Brain microvascular endothelial cell (primary cell): Measurements from ENCODE around the gene C5orf58.
A peak's percentile ranks its signal among the peaks of the same experiment; 100 is the strongest.

Source experiments
- DNase-seq: peaks from one replicate; pipeline ENCODE4 v3.0.0-alpha.2; 2020
- H3K27ac ChIP-seq: fragments of 250-450 bp; sonication (Bioruptor Pico); 2 replicates; pipeline ENCODE4 v1.5.1; 2020; ENCODE audit warnings: mild to moderate bottlenecking, moderate library complexity
- H3K27me3 ChIP-seq: fragments of 250-450 bp; sonication (Bioruptor Pico); replicated peaks from 2 replicates; pipeline ENCODE4 v1.5.1; 2020; ENCODE audit warnings: mild to moderate bottlenecking
- H3K36me3 ChIP-seq: fragments of 250-450 bp; sonication (Bioruptor Pico); replicated peaks from 2 replicates; pipeline ENCODE4 v1.5.1; 2020; ENCODE audit warnings: mild to moderate bottlenecking
- H3K4me3 ChIP-seq: 2 replicates; pipeline ENCODE4 v1.5.1; 2011; ENCODE audit warnings: low read depth, mild to moderate bottlenecking, control low read depth, low read length, moderate library complexity
- in situ Hi-C: cut with HindIII; loops from 2 replicates; pipeline ENCODE4 v1.10.0; 2017; ENCODE audit warnings: low sequenced_read_pairs, low pct_ligation_motif_present
- TF ChIP-seq, protein P1 (sequence below): IDR thresholded peaks from 2 replicates; pipeline ENCODE4 v1.5.1; 2011; ENCODE audit warnings: low read depth, mild to moderate bottlenecking, moderate library complexity, low read length, control low read depth, inconsistent platforms; ENCODE audit errors: missing control alignments

Gene C5orf58

DNA sequence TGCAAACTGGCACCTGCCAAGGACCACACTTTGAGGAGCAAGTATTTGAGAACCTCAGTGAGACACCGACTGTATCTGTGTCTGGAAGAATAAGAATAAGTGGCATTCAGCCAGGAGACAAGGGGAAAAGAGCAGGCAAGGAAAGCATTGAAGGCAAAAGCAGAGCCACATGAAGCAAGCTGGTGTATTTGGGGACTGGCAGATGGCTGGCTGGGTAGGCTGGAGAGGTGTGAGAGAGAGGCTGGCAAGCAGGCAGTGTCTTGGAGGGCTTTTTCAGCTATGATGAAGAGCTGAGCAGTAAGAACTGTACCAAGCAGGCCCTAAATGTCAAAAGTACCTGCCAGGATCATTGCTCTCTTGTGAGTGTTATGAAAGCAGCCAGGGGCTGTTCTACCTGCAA, 14.1 kb upstream of the C5orf58 start:
- in situ Hi-C loops: no loop called here
- TF ChIP-seq, protein P1, sequence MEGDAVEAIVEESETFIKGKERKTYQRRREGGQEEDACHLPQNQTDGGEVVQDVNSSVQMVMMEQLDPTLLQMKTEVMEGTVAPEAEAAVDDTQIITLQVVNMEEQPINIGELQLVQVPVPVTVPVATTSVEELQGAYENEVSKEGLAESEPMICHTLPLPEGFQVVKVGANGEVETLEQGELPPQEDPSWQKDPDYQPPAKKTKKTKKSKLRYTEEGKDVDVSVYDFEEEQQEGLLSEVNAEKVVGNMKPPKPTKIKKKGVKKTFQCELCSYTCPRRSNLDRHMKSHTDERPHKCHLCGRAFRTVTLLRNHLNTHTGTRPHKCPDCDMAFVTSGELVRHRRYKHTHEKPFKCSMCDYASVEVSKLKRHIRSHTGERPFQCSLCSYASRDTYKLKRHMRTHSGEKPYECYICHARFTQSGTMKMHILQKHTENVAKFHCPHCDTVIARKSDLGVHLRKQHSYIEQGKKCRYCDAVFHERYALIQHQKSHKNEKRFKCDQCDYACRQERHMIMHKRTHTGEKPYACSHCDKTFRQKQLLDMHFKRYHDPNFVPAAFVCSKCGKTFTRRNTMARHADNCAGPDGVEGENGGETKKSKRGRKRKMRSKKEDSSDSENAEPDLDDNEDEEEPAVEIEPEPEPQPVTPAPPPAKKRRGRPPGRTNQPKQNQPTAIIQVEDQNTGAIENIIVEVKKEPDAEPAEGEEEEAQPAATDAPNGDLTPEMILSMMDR: no peak
- no peak overlapping the region for H3K27ac ChIP-seq
- no peak for DNase-seq
- no peak overlapping the region for H3K4me3 ChIP-seq
- H3K36me3 ChIP-seq: no peaks in the 10 kb centered on the region
- no peaks in the 10 kb centered on the region for H3K27me3 ChIP-seq

DNA sequence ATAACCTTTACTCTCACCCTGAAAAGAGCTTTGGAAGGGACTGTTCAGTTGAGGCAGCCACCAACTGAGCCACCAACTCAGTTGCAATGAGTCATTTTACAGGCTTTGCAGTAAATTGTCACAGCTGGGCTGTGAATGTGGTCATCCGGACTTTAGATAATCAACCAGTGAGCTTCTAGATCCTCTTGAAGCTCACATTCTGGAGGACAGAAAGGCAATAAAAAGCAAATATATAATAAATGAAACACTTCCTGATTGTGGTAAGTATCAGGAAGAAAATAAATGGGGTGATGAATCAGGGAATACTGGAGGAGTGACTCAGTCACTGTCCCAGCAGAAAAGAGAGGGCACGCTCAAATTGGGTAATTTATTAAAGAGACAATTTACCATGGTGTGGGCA, 13.2 kb upstream of the C5orf58 start:
- in situ Hi-C loops: no loop called here
- Histone ChIP-seq H3K36me3 (no peaks in the 10 kb centered on the region), H3K4me3 (no peak overlapping the region), H3K27me3 (no peaks in the 10 kb centered on the region), H3K27ac (peak overlapping the region; percentile 36)
- TF ChIP-seq, protein P1: no peak
- peak; percentile 38 for DNase-seq

- no peaks in the 10 kb centered on the region for H3K36me3 ChIP-seq
- in situ Hi-C loops: no loop called here
- TF ChIP-seq, protein P1: no peak
- no peak overlapping the region for H3K27ac ChIP-seq
- H3K27me3 ChIP-seq: no peaks in the 10 kb centered on the region
- DNase-seq: no peak
- no peak overlapping the region for H3K4me3 ChIP-seq
Measured at GRCh38 chr5:170220191-170220590, 12.6 kb upstream of the C5orf58 start.

- DNase-seq: no peak
- Histone ChIP-seq H3K4me3 (no peak overlapping the region), H3K36me3 (no peaks in the 10 kb centered on the region), H3K27me3 (no peaks in the 10 kb centered on the region), H3K27ac (no peak overlapping the region)
- TF ChIP-seq, protein P1: peak; percentile 39
- in situ Hi-C loops: no loop called here
Measured at GRCh38 chr5:170221327-170221741, 11.5 kb upstream of the C5orf58 start.

DNA sequence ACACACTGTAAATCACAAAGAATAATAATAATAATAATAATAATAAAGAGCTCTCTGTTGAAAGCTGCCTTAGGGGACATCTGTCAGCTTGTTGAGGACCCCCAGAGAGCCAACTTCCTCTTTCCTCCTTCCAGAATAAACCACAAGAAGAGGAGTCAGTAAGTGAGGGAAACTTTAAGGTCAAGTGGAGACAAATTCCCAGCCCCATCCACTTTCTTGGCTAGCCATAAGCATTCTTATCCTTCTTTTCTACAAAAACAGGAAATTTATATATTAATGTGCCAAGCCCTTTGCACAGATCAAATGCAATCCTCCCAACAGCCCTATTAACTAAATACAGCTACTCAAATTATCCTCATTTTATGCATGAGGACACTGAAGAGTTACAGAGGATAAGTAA, 9.4 kb upstream of the C5orf58 start:
- TF ChIP-seq, protein P1: no peak
- in situ Hi-C loops: no loop called here
- H3K4me3 ChIP-seq: no peak overlapping the region

DNA sequence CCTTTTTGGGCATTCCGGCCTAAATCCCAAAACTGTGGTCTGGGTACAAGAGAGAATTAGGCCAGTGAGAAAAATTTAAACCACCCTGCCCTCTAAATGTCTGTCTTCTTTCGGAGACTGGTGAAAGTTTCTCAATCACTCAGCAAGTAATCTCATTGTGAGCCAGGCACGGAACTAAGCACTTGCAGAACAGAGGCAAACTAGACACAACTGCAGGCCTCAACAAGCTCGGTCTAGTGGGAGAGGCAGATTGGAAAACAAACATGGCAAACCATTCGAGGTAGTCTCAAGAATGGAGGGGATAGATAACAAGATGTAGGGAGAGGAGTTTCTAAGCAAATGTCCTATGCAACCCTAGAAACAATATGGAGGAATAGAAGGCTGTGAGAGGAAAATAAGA, 8.9 kb upstream of the C5orf58 start:
- no peak overlapping the region for H3K4me3 ChIP-seq
- DNase-seq: no peak
- H3K27ac ChIP-seq: no peak overlapping the region
- no peaks in the 10 kb centered on the region for H3K36me3 ChIP-seq
- no peaks in the 10 kb centered on the region for H3K27me3 ChIP-seq
- TF ChIP-seq, protein P1: no peak
- in situ Hi-C loops: no loop called here

More for the DNA sequence above, 9.4 kb upstream of the C5orf58 start:
- H3K27me3 ChIP-seq: no peaks in the 10 kb centered on the region
- H3K27ac ChIP-seq: no peak overlapping the region
- no peak for DNase-seq
- no peaks in the 10 kb centered on the region for H3K36me3 ChIP-seq
